Fibroblast of pulmonary artery (primary cell): ENCODE results near the gene PSAP.
"Not testable (repeated sequence)": the region's sequence is repeated elsewhere in the genome, so short reads cannot be mapped to it uniquely, and the experiment has no call there.

Experiments
- DNase-seq: peaks from one replicate; pipeline ENCODE4 v3.0.0-alpha.2; 2010; ENCODE audit warnings: low read depth
- H3K4me3 ChIP-seq: replicated peaks from 2 replicates; pipeline ENCODE4 v1.5.1; 2011; ENCODE audit warnings: low read depth, mild to moderate bottlenecking, control low read depth, low read length, moderate library complexity
- CTCF ChIP-seq: IDR thresholded peaks from 2 replicates; pipeline ENCODE4 v1.5.1; 2011; ENCODE audit warnings: mild to moderate bottlenecking, control low read depth, low read length, inconsistent platforms; ENCODE audit errors: missing control alignments

The PSAP gene

GRCh38 chr10:71854031-71854430, 3.0 kb upstream of the PSAP start:
- no peak for TF ChIP-seq CTCF
- DNase-seq: peak; percentile 80
- no peak overlapping the region for H3K4me3 ChIP-seq

- H3K4me3 ChIP-seq: no peak overlapping the region
- TF ChIP-seq CTCF: no peak
- no peak for DNase-seq
Observed at GRCh38 chr10:71852355-71852937, 1.4 kb upstream of the PSAP start.

DNA sequence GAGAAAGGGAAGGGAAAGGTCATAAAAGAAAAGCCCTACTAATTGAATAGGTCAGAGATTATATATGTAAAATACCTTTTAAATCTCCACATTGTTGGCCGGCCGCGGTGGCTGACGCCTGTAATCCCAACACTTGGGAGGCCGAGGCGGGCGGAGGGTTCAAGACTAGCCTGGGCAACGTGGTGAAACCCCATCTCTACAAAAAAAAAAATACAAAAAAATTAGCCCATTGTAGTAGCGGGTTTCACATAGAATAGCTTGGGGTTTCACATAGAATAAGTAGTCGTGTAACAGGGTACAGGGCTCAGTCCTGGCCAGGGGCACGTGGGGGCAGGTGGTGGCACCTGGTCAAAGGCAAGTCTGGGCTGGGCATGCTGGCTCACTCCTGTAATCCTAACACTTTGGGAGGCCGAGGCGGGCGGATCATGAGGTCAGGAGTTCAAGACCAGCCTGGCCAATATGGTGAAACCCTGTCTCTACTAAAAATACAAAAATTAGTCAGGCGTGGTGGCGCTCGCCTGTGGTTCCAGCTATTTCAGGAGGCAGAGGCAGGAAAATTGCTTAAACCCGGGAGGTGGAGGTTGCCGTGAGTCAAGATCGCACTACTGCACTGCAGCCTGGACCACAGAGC, 529 bp upstream of the PSAP start:
- DNase-seq: not testable (repeated sequence)
- peak overlapping the region; percentile 82 for H3K4me3 ChIP-seq

- no peak for DNase-seq
- TF ChIP-seq CTCF: no peak
- H3K4me3 ChIP-seq: peak overlapping the region; percentile 82
Observed at GRCh38 chr10:71850021-71850742, 869 bp downstream of the PSAP start.

GRCh38 chr10:71849461-71849908, 1.6 kb downstream of the PSAP start:
- no peak for DNase-seq
- H3K4me3 ChIP-seq: peak overlapping the region; percentile 82
- no peak for TF ChIP-seq CTCF

GRCh38 chr10:71848325-71849275, 2.5 kb downstream of the PSAP start:
- peak; percentile 47 for DNase-seq
- H3K4me3 ChIP-seq: peak overlapping the region; percentile 82
- TF ChIP-seq CTCF: no peak

GRCh38 chr10:71847418-71847817, 3.6 kb downstream of the PSAP start:
- no peak for TF ChIP-seq CTCF
- H3K4me3 ChIP-seq: no peak overlapping the region
- DNase-seq: no peak
